GM21619 (cell line): ENCODE results near the gene GPR61.

Experiments used
- ATAC-seq: cut with Tn5 transposase; IDR thresholded peaks from one replicate; pipeline ENCODE4 v1.9.1; 2021; ENCODE audit not compliant: unreplicated experiment

The GPR61 gene

GRCh38 chr1:109539676-109540075 is at the start of gene GPR61:
GPR61 (plus strand) TSS chr1:109539872; CDS start chr1:109543023, 3,151 bp downstream.
- ATAC-seq, result no peak

GRCh38 chr1:109490029-109490933 is 49.4 kb upstream of the GPR61 start:
- no peak for ATAC-seq

- no peak for ATAC-seq
Observed at GRCh38 chr1:109490934-109491302, 48.8 kb upstream of the GPR61 start.

GRCh38 chr1:109491372-109491771 is 48.3 kb upstream of the GPR61 start:
- ATAC-seq, result no peak

- ATAC-seq, result no peak
Observed at GRCh38 chr1:109492779-109493178, 46.9 kb upstream of the GPR61 start.

- no peak for ATAC-seq
Observed at GRCh38 chr1:109493227-109493626, 46.4 kb upstream of the GPR61 start.

GRCh38 chr1:109493805-109494539 is 45.7 kb upstream of the GPR61 start, which contains the start of gene CYB561D1:
CYB561D1 (plus strand) TSS chr1:109494094; CDS start chr1:109494140, 46 bp downstream.
- ATAC-seq, result peak; percentile 88

- ATAC-seq, result no peak
Observed at GRCh38 chr1:109495738-109496137, 43.9 kb upstream of the GPR61 start.

- ATAC-seq, result no peak
Observed at GRCh38 chr1:109497449-109498160, 42.1 kb upstream of the GPR61 start.

- ATAC-seq, result no peak
Observed at GRCh38 chr1:109498161-109498801, 41.4 kb upstream of the GPR61 start.

- no peak for ATAC-seq
Observed at GRCh38 chr1:109499081-109499480, 40.6 kb upstream of the GPR61 start.

GRCh38 chr1:109499661-109500536 is 39.8 kb upstream of the GPR61 start:
- no peak for ATAC-seq

GRCh38 chr1:109500941-109501381 is 38.7 kb upstream of the GPR61 start:
- ATAC-seq, result no peak

- no peak for ATAC-seq
Observed at GRCh38 chr1:109501644-109502363, 37.9 kb upstream of the GPR61 start.

- ATAC-seq, result no peak
Observed at GRCh38 chr1:109502364-109502851, 37.3 kb upstream of the GPR61 start.

GRCh38 chr1:109503935-109504334 is 35.7 kb upstream of the GPR61 start:
- ATAC-seq, result no peak

- no peak for ATAC-seq
Observed at GRCh38 chr1:109504974-109505373, 34.7 kb upstream of the GPR61 start.

- ATAC-seq, result no peak
Observed at GRCh38 chr1:109508001-109508872, 31.4 kb upstream of the GPR61 start.
